Measurements from ENCODE around the gene MAP4K4. TPM values are rescaled to one million over a fixed set of nuclear protein-coding genes. Genes with fewer than 3 reads are reported as not detected.

The MAP4K4 gene
- total RNA-seq, 2 donors from 2014 or later, result 59.5 to 74.6 TPM

DNA sequence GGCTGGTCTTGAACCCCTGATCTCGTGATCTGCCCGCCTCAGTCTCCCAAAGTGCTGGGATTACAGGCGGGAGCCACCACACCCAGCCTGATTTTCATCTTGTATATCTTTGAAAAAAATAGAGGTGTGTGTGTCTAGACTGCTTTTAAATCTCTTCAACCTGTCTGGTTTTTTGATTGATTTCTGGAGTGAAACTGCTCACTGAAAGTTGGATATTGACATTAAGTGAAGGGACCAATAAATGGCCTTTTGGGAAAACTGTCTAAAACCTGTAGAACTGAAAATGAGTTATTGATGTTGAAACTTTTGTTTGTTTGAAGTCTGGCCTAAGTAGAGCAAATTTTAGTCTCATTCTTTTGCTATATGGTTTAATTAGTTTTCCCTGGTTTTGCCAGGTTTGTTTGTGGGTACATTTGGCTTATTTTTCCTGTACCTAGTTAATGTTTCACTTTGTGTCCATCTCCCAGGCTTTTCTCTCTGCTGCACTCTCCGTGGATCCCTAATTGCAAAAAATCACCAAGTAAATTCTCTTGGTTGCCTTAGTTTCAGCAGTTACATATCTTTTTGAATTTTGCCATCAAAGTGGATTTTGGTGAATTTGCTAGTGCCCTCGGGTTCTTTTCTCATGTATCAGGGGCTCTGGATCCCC lies 144.3 kb downstream of the MAP4K4 start:
- intact Hi-C loops (cut with DNase I), result no loop called here

DNA sequence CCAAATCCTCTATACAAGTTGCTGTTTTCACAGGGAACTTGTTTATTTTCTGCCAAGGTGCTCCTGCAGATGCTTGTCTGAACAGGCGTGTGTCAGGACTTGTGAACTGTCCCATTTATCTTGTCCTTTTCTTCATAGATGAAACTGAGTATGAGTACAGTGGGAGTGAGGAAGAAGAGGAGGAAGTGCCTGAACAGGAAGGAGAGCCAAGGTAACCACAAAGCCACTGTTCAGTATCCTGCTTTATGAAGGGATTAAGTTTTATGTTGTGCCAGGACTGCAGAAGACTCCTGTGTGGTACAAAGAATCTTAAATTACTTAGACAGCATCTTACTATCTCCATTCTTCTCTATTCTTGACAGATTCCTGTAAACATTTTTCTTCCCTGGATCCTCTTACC lies 145.0 kb downstream of the MAP4K4 start:
- DNase-seq, result no peak
- no peak for ATAC-seq
- intact Hi-C loops (cut with DNase I), result no loop called here

More for the DNA sequence above, 144.3 kb downstream of the MAP4K4 start:
- no peak for ATAC-seq
- DNase-seq, result no peak

DNA sequence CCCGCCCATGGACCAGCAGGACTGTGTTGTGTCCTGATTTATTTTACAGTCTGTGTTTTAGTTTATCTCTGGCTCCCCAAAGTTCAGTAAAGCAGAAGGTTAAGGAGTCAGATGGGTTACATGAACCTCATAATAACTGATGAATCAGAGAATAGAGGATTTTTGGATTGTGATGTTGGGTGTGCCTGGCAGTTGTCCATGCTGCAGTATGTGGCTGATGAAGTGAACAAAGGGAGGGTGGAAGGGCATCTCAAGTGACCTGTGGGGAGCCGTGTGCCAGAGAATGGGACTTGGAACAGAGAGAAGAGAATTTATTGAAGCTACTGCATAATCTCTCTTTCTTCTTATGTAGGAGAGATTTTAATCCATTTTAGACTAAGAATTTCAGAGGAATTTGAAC lies 145.5 kb downstream of the MAP4K4 start:
- peak in 1 of 2 donors; percentile 67 for ATAC-seq
- DNase-seq, result no peak
- intact Hi-C loops (cut with DNase I), result no loop called here

DNA sequence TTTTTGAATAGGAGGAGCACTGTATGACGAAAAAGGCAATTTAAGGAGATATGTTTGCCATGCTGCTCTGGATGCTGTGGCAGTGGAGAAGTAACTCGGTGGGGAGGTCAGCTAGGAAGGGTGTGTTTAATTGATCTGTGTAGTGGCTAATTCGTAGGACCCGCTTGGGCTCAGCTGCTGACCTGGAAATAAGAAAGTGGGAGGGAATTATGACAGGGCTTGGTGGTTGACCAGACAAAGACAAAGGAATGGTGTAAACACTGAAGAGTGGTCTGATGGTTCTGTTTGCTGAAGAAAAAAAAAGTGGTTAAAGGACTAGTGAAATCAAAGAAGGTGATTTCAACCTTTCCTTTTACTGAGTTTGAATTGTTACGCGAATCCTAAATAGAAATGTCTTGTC lies 146.0 kb downstream of the MAP4K4 start:
- intact Hi-C loops (cut with DNase I), result no loop called here
- DNase-seq (no peak), ATAC-seq (no peak)

DNA sequence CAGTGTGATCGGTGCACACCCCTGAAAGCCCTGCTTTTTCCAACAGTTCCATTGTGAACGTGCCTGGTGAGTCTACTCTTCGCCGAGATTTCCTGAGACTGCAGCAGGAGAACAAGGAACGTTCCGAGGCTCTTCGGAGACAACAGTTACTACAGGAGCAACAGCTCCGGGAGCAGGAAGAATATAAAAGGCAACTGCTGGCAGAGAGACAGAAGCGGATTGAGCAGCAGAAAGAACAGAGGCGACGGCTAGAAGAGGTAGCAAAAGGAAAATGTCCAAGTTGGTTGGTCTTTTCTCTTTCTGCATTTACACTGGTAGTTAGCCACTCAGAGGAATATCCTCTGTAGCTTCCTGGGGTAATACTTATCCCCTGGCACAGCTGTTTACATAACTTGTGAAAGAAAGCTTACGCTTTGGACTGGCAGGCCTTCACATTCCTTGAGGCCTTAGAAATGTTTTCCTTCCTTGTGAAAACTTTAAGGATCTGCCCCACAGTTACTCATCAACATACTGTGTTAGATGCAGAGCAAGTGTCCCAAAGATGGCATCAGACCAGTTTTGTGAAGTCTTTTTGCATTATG lies 146.6 kb downstream of the MAP4K4 start:
- intact Hi-C loops (cut with DNase I), result no loop called here
- no peak for DNase-seq
- ATAC-seq, result peak in 1 of 2 donors; percentile 47

DNA sequence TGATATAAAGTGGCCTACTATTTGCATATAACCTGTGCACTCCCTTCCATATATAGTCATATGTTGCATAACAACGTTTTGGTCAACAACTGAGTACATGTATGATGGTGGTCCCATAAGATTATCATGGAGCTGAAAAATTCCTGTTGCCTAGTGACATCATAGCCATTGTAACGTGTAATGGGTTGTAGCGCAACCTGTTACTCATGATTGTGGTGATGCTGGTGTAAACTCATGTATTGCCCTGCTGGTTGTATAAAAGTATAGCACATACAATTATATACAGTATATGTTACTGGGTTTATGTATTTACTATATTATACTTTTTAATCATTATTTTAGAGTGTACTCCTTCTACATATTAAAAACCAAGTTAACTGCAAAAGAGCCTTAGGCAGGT lies 149.5 kb downstream of the MAP4K4 start:
- no peak for DNase-seq
- intact Hi-C loops (cut with DNase I), result no loop called here
- ATAC-seq, result no peak

DNA sequence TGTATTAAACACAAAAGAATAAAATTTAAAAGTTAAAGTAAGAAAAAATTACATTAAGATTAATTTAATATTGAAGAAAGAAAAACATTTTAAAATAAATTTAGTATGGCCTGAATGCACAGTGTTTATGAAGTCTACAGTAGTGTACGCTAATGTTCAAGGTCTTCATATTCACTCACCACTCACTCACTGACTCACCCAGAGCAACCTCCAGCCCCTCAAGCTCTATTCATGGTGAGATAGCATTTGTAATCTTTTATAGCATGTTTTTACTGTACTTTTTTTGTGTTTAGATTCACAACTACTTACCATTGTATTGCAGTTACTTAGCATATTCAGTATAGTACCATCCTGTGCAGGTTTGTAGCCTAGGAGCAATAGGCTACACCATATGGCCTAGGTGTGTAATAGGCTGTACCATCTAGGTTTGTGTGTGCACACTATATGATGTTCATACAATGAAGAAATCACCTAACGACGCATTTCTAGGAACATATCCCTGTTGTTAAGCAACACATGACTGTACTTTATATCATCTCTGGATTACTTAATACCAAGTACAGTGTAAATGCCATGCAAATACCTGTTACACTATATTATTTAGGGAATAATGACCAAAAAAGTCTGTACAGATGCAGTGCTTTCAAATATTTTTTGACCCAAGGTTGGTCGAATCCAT lies 150.3 kb downstream of the MAP4K4 start:
- ATAC-seq, result no peak
- intact Hi-C loops (cut with DNase I), result no loop called here
- DNase-seq, result no peak

DNA sequence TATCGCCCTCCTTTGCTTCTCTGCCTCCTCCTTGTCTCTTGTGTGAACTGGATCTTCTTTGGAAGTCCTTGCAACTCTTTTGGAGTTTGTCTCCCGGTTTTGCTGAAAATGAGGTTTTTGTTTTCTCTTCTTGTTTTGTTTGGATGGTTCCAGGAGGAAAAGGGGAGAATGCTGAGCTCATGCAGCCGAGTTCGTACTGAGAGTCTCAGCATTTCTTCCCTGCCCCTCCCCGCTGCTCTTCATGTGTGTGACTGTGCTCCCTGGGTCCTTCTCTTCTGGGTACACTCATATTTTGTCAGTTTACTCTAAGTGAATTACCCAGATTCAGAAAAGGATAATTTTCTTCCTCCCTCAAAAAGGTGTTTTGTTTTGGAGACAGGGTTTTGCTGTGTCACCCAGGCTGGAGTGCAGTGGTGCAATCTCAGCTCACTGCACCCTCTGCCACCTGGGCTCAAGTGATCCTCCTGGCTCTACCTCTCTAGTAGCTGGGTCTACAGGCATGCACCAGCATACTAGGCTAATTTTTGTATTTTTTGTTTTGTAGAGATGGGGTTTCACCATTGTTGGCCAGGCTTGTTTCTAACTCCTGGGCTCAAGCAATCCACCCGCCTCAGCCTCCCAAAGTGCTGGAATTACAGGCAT lies 151.4 kb downstream of the MAP4K4 start:
- ATAC-seq, result peak in 1 of 2 donors; percentile 62

DNA sequence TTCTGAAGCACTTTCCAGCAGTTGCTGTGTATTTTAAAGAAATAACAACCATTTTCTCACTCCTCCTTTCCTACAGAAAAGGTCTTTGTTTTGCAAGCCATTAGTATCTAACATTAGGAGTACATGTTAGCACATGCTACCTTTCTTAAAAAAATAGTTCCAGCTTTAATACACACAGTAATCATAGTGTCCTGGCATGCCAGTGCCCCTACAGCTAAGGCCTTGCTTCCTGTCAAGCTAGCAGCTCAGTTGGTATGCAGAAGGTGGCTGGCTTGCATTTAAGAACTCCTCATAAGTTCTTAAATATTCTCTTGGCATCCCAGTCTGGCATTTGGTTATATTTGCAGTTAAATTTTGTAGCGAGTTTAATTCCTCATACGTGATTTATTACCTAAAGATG lies 152.9 kb downstream of the MAP4K4 start:
- intact Hi-C loops (cut with DNase I), result no loop called here
- ATAC-seq, result no peak

More for the DNA sequence above, 151.4 kb downstream of the MAP4K4 start:
- no peak for DNase-seq
- intact Hi-C loops (cut with DNase I), result no loop called here

DNA sequence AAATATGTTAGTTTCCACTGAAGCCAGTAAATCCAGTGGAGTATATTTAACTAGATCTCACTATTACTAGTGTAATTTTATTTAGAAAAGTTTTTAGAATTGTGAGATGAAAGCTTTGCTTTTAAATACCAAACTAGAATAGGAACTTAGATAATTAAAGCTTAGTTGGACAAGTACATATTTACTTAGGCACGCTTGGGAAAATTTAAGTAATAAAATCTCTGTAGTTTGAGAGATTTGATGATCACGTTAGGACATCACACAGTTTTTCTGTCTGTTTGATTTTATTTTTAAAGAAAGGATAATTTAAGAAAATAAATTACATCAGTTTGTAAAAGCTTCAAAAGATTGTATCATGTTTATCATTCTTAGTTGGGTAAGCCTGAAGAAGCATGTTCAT lies 153.5 kb downstream of the MAP4K4 start:
- ATAC-seq (no peak), DNase-seq (no peak)
- intact Hi-C loops (cut with DNase I), result no loop called here

More for the DNA sequence above, 152.9 kb downstream of the MAP4K4 start:
- DNase-seq, result no peak

DNA sequence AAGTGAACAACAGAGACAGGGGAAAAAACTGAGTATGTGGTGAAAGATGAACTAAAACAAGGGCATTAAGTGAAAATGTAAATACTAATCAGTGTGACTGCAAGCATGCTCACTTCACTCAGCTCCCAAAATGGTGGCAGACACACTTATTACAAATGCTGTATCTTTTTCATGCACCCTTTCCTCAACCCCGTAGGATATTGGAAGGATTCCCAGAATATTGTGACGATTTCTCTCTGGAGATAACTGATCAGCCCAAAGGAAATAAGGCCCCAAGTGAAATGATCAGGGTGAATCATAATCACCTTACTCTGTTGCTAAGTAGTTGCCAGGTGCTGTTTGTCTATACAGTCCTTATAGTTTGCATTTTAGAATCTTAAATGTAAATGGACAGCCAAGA lies 155.3 kb downstream of the MAP4K4 start:
- ATAC-seq (no peak), DNase-seq (no peak)
- intact Hi-C loops (cut with DNase I), result no loop called here

DNA sequence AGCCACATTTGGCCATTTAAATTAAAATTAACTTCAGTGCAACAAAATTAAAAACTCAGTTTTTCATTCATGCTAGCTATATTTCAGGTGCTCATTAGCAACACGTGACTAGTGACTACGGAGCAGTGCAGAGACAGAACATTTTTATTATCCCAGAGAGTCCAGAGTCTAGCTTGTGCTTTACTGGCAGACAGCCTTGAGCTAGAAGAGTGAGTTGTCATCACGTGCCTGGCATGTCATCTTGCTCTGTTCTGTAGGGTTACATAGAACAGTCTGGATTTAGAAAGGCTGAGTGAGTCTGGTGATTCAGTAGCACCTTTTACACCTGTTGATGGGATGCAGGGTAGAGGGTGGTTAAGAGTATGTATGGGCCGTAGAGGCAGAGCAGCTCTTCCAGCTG lies 157.4 kb downstream of the MAP4K4 start:
- peak in 1 of 2 donors; percentile 73 for ATAC-seq
- no peak for DNase-seq
- intact Hi-C loops (cut with DNase I), result no loop called here

DNA sequence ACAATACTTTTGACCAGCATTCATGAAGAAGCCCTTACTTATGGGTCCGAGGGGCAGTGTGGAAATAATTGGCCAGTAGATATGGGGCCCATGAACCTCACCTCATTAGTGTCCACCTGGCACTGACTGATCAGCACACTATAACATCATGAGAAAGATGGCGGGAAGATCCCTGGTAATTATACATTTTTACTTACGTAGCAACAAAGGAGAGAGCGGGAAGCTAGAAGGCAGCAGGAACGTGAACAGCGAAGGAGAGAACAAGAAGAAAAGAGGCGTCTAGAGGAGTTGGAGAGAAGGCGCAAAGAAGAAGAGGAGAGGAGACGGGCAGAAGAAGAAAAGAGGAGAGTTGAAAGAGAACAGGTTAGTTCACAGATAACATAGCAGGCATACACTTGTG lies 158.3 kb downstream of the MAP4K4 start:
- DNase-seq, result no peak
- intact Hi-C loops (cut with DNase I), result no loop called here
- no peak for ATAC-seq

DNA sequence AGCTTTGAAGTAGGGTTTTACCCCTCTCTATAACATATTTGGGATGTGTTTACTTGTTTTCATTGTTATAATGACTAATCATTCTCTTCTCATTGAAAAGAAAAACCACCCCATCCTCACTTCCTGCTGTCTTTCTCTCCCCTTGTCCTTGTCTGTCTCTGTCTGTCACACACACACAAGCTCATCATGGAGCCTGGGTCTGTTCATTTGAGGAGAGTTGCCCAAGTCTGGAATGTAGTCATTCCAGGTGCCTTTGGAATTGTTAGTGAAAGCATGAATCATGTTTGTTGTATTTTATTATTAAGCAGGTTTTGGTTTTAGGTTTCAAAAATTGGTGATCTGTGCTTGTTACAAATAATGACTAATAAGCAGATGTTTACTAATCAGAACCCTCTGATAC lies 160.7 kb downstream of the MAP4K4 start:
- intact Hi-C loops (cut with DNase I), result no loop called here
- DNase-seq (no peak), ATAC-seq (no peak)

DNA sequence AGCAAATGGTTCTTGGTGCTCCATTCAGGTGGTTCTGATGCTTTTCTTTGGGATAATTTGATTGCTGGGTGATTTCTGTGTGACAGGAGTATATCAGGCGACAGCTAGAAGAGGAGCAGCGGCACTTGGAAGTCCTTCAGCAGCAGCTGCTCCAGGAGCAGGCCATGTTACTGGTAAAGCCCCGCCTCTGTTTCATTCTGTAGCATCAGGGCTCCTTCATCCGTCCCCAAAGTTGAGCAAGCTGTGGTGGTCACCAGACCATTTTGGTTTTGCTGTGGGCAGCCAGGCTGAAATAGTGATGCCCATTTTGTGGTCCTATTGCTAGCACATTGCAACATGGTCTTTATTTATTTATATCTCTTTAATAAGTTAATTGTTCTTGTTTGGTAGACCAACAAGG lies 161.4 kb downstream of the MAP4K4 start:
- no peak for ATAC-seq
- intact Hi-C loops (cut with DNase I), result no loop called here

DNA sequence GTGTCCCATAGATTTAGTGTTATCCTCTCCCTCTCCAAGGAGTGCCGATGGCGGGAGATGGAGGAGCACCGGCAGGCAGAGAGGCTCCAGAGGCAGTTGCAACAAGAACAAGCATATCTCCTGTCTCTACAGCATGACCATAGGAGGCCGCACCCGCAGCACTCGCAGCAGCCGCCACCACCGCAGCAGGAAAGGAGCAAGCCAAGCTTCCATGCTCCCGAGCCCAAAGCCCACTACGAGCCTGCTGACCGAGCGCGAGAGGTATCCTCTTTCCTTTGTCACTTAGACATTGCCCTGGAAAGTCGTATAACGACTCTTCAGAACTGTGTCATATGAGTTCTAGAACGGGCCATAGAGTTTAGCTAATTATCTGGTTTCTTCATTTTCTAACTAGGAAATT lies 162.1 kb downstream of the MAP4K4 start:
- ATAC-seq (no peak), DNase-seq (no peak)
- intact Hi-C loops (cut with DNase I), result no loop called here

More for the DNA sequence above, 161.4 kb downstream of the MAP4K4 start:
- no peak for DNase-seq

DNA sequence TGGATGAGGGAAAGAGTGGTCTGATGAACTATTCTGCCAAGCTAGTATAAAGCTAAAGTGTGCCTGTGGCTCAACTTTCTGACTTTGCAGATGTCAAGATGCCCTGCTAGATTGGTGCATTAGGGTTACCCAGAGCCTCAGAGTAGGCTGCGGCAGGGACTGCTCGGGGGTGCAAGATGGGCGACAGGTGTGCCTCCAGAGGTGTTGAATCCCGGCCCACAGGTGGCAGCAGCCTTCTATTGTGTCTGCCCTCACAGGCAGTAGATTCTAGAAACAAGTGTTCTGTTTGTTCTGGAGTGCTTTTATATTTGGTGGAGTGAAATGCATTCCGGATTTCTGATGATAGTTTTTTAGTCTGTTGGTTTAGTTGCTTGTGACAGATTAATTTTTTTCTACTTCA lies 162.7 kb downstream of the MAP4K4 start:
- intact Hi-C loops (cut with DNase I), result no loop called here
- no peak for DNase-seq
- no peak for ATAC-seq

DNA sequence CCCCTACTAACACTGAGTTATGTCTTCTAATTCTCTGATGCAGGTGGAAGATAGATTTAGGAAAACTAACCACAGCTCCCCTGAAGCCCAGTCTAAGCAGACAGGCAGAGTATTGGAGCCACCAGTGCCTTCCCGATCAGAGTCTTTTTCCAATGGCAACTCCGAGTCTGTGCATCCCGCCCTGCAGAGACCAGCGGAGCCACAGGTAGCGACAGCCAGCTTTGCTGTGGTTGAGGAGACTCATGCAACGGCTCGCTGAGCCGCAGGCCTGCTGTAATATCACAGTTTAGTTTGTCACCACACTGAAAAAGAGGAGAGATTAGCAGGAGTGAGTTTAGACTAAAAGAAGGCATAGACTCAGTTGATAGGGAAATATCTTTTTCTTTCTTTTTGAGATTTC lies 163.3 kb downstream of the MAP4K4 start:
- DNase-seq, result no peak
- intact Hi-C loops (cut with DNase I), result no loop called here
- no peak for ATAC-seq

DNA sequence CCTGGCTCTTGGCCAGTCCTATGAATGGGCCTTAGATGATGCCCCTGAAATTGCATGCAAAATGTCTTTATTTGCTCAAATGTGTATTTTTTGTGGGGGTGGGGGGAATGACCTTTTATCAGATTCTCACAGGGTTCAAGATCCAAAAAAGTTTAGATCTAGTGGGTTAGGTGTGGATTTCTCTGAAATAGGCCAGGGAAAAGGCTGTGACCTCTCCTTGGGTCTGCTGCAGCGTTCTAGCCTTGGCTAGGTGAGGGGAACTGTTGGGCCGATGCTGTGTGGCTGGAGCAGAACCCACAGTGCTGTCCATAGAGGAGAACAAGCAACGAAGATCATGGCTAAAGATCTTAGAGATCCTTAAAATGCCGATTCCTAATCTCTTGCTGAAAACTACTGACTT lies 163.9 kb downstream of the MAP4K4 start:
- intact Hi-C loops (cut with DNase I), result no loop called here
- ATAC-seq (no peak), DNase-seq (no peak)

DNA sequence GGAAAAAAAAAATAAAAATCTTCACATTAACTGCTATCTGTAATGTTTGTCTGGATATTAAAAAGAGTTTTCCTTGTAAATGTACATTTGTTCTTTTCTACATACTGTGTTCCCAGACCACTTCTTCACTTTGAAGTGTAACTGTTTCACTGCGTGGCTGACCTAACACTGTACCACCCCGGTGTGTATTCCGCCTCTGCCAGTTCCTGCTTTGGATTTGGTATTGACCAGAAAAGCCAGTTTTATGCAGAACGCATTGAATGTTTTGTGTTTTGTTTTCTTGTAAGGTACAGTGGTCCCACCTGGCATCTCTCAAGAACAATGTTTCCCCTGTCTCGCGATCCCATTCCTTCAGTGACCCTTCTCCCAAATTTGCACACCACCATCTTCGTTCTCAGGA lies 166.0 kb downstream of the MAP4K4 start:
- no peak for ATAC-seq

More for the DNA sequence above, 166.0 kb downstream of the MAP4K4 start:
- intact Hi-C loops (cut with DNase I), result no loop called here
- DNase-seq, result no peak

Data from left cardiac atrium (tissue), 4 donors.